CD14-positive monocyte (primary cell): ENCODE results near the gene PCDHGC5. TPM values are rescaled to one million over a fixed set of nuclear protein-coding genes. Genes with fewer than 3 reads are reported as not detected.

ENCODE experiments used
- DNase-seq, 3 donors: peaks; one replicate each; pipeline ENCODE4 v3.0.0-alpha.2; 2011 to 2022
- H2AFZ ChIP-seq: 2 replicates; pipeline ENCODE4 v1.6.0; 2012; ENCODE audit warnings: mild to moderate bottlenecking, low read depth, low read length, inconsistent platforms; ENCODE audit not compliant: insufficient read depth, poor library complexity, severe bottlenecking
- H3K27ac ChIP-seq, 2 donors: 1 replicate in 1 of 2; 2 replicates in 1 of 2; pipeline ENCODE4 v1.5.1; 2012 to 2013; ENCODE audit warnings: low read length in 2 of 2, control low read depth in 1 of 2, inconsistent platforms in 1 of 2, low read depth in 1 of 2, mild to moderate bottlenecking in 1 of 2
- H3K27me3 ChIP-seq, 2 donors: one replicate each; pipeline versions ENCODE4 v1.6.0 to v1.6.1; 2011 to 2013; ENCODE audit warnings: low read length in 2 of 2; ENCODE audit not compliant: control insufficient read depth in 2 of 2, insufficient read depth in 2 of 2
- H3K36me3 ChIP-seq, 2 donors: replicated peaks in 1 of 2; 1 replicate in 1 of 2; 2 replicates in 1 of 2; pipeline versions ENCODE4 v1.5.1 to v1.6.1; 2012 to 2013; ENCODE audit warnings: low read length in 2 of 2, control low read depth in 1 of 2, inconsistent platforms in 1 of 2, mild to moderate bottlenecking in 1 of 2; ENCODE audit not compliant: insufficient read depth in 2 of 2, control insufficient read depth in 1 of 2
- H3K4me1 ChIP-seq, 2 donors: 1 replicate in 1 of 2; 2 replicates in 1 of 2; pipeline versions ENCODE4 v1.5.1 to v1.6.1; 2012 to 2013; ENCODE audit warnings: low read length in 2 of 2, control low read depth in 1 of 2, inconsistent platforms in 1 of 2, mild to moderate bottlenecking in 1 of 2, moderate library complexity in 1 of 2; ENCODE audit not compliant: insufficient read depth in 2 of 2, control insufficient read depth in 1 of 2
- H3K4me2 ChIP-seq: replicated peaks from 2 replicates; pipeline ENCODE3; 2012; ENCODE audit warnings: low read length, moderate library complexity, mild to moderate bottlenecking; ENCODE audit not compliant: poor library complexity, severe bottlenecking; ENCODE audit errors: extremely low read depth
- H3K4me3 ChIP-seq, 3 experiments: fragments of 200-600 bp in 1 of 3; sonication (generic) in 1 of 3; replicated peaks in 1 of 3; 1 replicate in 2 of 3; 2 replicates in 1 of 3; pipeline ENCODE4 v1.5.1; 2011 to 2013; ENCODE audit warnings: low read length in 3 of 3, mild to moderate bottlenecking in 3 of 3, control low read depth in 2 of 3, low read depth in 2 of 3, inconsistent platforms in 1 of 3, moderate library complexity in 1 of 3
- H3K79me2 ChIP-seq: 2 replicates; pipeline ENCODE4 v1.6.0; 2012; ENCODE audit warnings: mild to moderate bottlenecking, control low read depth, inconsistent platforms, low read length, moderate library complexity; ENCODE audit not compliant: insufficient read depth
- H3K9ac ChIP-seq: 2 replicates; pipeline ENCODE4 v1.6.0; 2017; ENCODE audit warnings: low read length, mild to moderate bottlenecking; ENCODE audit not compliant: insufficient read depth, poor library complexity, severe bottlenecking
- H3K9me3 ChIP-seq, 2 donors: replicated peaks in 1 of 2; 1 replicate in 1 of 2; 2 replicates in 1 of 2; pipeline versions ENCODE4 v1.5.1 to v1.6.1; 2012 to 2013; ENCODE audit warnings: low read length in 2 of 2, control low read depth in 1 of 2; ENCODE audit not compliant: control insufficient read depth in 1 of 2, insufficient read depth in 1 of 2
- H4K20me1 ChIP-seq: 2 replicates; pipeline ENCODE4 v1.6.0; 2012; ENCODE audit warnings: mild to moderate bottlenecking, low read length, control low read depth, moderate library complexity; ENCODE audit not compliant: insufficient read depth
- H3K27ac Mint-ChIP-seq, 7 donors: one replicate each; pipeline ENCODE4 v1.8.0; 2020; ENCODE audit warnings: mild to moderate bottlenecking in 7 of 7, mixed read lengths in 7 of 7, moderate library complexity in 6 of 7, inconsistent platforms in 2 of 7
- H3K27me3 Mint-ChIP-seq, 3 donors: one replicate each; pipeline ENCODE4 v1.8.0; 2021 to 2022; ENCODE audit warnings: low read depth in 3 of 3, mild to moderate bottlenecking in 3 of 3, mixed read lengths in 3 of 3, moderate library complexity in 3 of 3, inconsistent platforms in 1 of 3
- H3K36me3 Mint-ChIP-seq, 2 donors: one replicate each; pipeline ENCODE4 v1.8.0; 2020; ENCODE audit warnings: mixed read lengths in 2 of 2, inconsistent platforms in 1 of 2, mild to moderate bottlenecking in 1 of 2
- H3K4me1 Mint-ChIP-seq: one replicate; pipeline ENCODE4 v1.8.0; 2020; ENCODE audit warnings: mild to moderate bottlenecking, mixed read lengths
- H3K4me3 Mint-ChIP-seq, 2 donors: one replicate each; pipeline ENCODE4 v1.8.0; 2020; ENCODE audit warnings: mild to moderate bottlenecking in 2 of 2, mixed read lengths in 2 of 2, moderate library complexity in 1 of 2
- H3K9me3 Mint-ChIP-seq, 7 donors: one replicate each; pipeline ENCODE4 v1.8.0; 2020 to 2022; ENCODE audit warnings: mixed read lengths in 7 of 7, mild to moderate bottlenecking in 6 of 7, moderate library complexity in 6 of 7, inconsistent platforms in 2 of 7
- CTCF ChIP-seq: fragments of 200-600 bp; IDR thresholded peaks from one replicate; pipeline ENCODE4 v1.8.0; 2022; ENCODE audit warnings: antibody characterized with exemption, mild to moderate bottlenecking
- WGBS: methylation state at CpG from one replicate; pipeline ENCODE4 v1.1.5; 2013; ENCODE audit warnings: missing lambda C conversion rate; ENCODE audit not compliant: insufficient coverage; 5-methylcytosine and 5-hydroxymethylcytosine counted together
- intact Hi-C, 2 donors: fragments of 100-400 bp; cut with micrococcal nuclease; formaldehyde crosslinking; loops; one replicate each; pipeline versions ENCODE4 v1.15.0 to v1.15.1; 2023
- polyA plus RNA-seq, 3 donors: library from polyadenylated mRNA; depleted of rRNA in 1 of 3; unstranded in 2 of 3; stranded (reverse) in 1 of 3; fragments of 300-500 nt in 2 of 3; fragments of >200 nt in 1 of 3; fragmentation: Illumina TruSeq in 2 of 3; gene quantifications; 1 replicate in 2 of 3; 2 replicates in 1 of 3; pipeline ENCODE4 v1.2.3, GENCODE V29; 2012 to 2021

PCDHGC5 gene
- polyA plus RNA-seq, 3 donors = not detected

- Histone ChIP-seq H3K4me2 (no peak overlapping the region), H3K4me1 (peaks cover 77 to 98% of the 10 kb centered on the region in 2 donors), H3K27ac (no peak overlapping the region)
Observed at GRCh38 chr5:141517880-141518617, 29.2 kb downstream of the PCDHGC5 start.

DNA sequence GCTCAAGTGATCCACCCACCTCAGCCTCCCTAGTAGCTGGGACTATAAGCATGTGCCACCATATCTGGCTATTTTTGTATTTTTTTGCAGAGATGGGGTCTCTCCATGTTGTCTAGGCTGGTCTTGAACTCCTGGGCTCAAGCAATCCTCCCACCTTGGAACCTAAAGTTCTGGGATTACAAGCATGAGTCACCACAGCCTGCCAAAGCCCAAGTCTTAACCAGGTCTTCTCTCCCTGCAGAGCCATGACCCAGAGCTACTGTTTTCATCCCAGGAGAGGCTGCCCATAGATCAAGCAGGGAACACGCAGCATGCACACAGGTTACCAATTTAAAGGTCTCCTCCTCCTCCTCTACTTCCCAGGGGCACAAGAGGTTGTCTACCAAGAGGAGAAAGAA is 29.7 kb downstream of the PCDHGC5 start:
- Histone ChIP-seq H3K4me1 (peaks cover 71 to 93% of the 10 kb centered on the region in 2 donors), H3K79me2 (peaks cover 14% of the 10 kb centered on the region), H3K36me3 (peaks cover 59 to 75% of the 10 kb centered on the region in 2 donors), H3K27me3 (peaks cover 0 to under 1% of the 10 kb centered on the region in 2 donors), H4K20me1 (peaks cover 97% of the 10 kb centered on the region), H3K4me2 (no peak overlapping the region), H3K9ac (no peak overlapping the region), H3K4me3 (no peak overlapping the region), H3K27ac (no peak overlapping the region), H2AFZ (no peak overlapping the region), H3K9me3 (no peaks in the 10 kb centered on the region)
- Mint-ChIP-seq H3K36me3 (peaks cover 78 to 79% of the 10 kb centered on the region in 2 donors), H3K9me3 (no peaks in the 10 kb centered on the region), H3K27ac (no peak overlapping the region), H3K4me3 (no peak overlapping the region), H3K27me3 (peaks cover 0 to 5% (median 3%) of the 10 kb centered on the region in 3 donors), H3K4me1 (peaks cover 88% of the 10 kb centered on the region)
- no peak for TF ChIP-seq CTCF
- intact Hi-C loops = no loop called here
- WGBS = no CpG with 5 or more reads among the region's 1 CpG
- no peak for DNase-seq

More at GRCh38 chr5:141517880-141518617, 29.2 kb downstream of the PCDHGC5 start:
- peaks cover 0 to 10% (median 3%) of the 10 kb centered on the region in 3 donors for H3K27me3 Mint-ChIP-seq
- peaks cover 98% of the 10 kb centered on the region for H4K20me1 ChIP-seq
- no peak for TF ChIP-seq CTCF
- peaks cover 91% of the 10 kb centered on the region for H3K4me1 Mint-ChIP-seq
- H3K9ac ChIP-seq = no peak overlapping the region
- H3K4me3 Mint-ChIP-seq = no peak overlapping the region
- peaks cover 14% of the 10 kb centered on the region for H3K79me2 ChIP-seq
- peaks cover 0 to 5% of the 10 kb centered on the region in 2 donors for H3K27me3 ChIP-seq
- peaks cover 55 to 69% of the 10 kb centered on the region in 2 donors for H3K36me3 ChIP-seq
- no peaks in the 10 kb centered on the region for H3K9me3 ChIP-seq
- peaks cover 75 to 79% of the 10 kb centered on the region in 2 donors for H3K36me3 Mint-ChIP-seq
- intact Hi-C loops = no loop called here
- peak overlapping the region in 2 of 7 donors; percentile 25 to 57 for H3K27ac Mint-ChIP-seq
- DNase-seq = no peak
- no peaks in the 10 kb centered on the region for H3K9me3 Mint-ChIP-seq
- H3K4me3 ChIP-seq = no peak overlapping the region
- H2AFZ ChIP-seq = no peak overlapping the region
- WGBS = 100% methylated on average over 6 of the region's 11 CpGs
